Measurements from ENCODE around the gene DCAF8L1. TPM values are rescaled to one million over a fixed set of nuclear protein-coding genes. Genes with fewer than 3 reads are reported as not detected.

DCAF8L1 gene
- total and polyA plus RNA-seq, 2 of the 8 experiments (the other 6 are each of a cell fraction or from before 2014, with no cell fraction given) = not detected

DNA sequence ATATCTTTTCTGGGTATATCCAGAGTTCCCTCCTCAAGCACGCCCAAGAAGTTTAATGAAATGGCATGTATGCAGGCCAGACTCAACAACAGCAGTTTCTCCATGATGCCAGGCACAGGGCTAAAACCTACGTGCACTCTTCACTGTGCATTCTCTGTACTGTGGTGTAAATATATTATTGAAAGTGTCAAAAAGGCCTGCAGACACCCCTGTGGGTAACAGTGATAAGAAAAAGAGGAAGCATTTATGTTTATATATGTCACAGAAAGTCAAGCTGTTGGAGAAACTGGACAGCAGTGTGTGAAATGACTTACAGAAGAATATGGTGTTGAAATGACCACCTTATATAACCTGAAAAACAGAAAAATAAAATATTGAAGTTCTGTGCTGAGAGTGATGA, 29.6 kb upstream of the DCAF8L1 start:
- no peak overlapping the region for H3K4me2 ChIP-seq (ENCODE audit: insufficient read depth in 1 of 2, low read depth in 2 of 2, low read length in 2 of 2)
- no peaks in the 10 kb centered on the region for H3K79me1 ChIP-seq (ENCODE audit: low read depth, low read length)
- H4K8ac ChIP-seq (ENCODE audit: extremely low read depth, insufficient read depth, low read length) = no peak overlapping the region
- H2AK5ac ChIP-seq (ENCODE audit: low read depth, low read length) = no peak overlapping the region
- H3K27ac ChIP-seq (ENCODE audit: low read depth, low read length) = no peak overlapping the region
- H4K91ac ChIP-seq (replicated peaks; ENCODE audit: insufficient read length, low read length) = no peak overlapping the region
- H3K9me3 ChIP-seq (ENCODE audit: insufficient read depth in 2 of 2, low read depth in 1 of 2, low read length in 1 of 2) = no peaks in the 10 kb centered on the region
- no peak overlapping the region for H3K14ac ChIP-seq (ENCODE audit: insufficient read length)
- no peak overlapping the region for H2BK5ac ChIP-seq (ENCODE audit: low read depth, low read length)
- no peak overlapping the region for H3K23ac ChIP-seq (ENCODE audit: insufficient read length)
- no peaks in the 10 kb centered on the region for H3K36me3 ChIP-seq (ENCODE audit: control insufficient read depth in 2 of 4, insufficient read depth in 4 of 4, low read length in 3 of 4)
- no peaks in the 10 kb centered on the region for H3K27me3 ChIP-seq (replicated peaks in 1 of 4; ENCODE audit: control insufficient read depth in 3 of 4, extremely low read depth in 1 of 4, insufficient read depth in 3 of 4, low read length in 3 of 4)
- 100% methylated on average over 1 of the region's 2 CpGs; no CpG with 5 or more reads in 1 of the 2 experiments for WGBS, 2 experiments (ENCODE audit: extremely low coverage in 1 of 2, insufficient coverage in 1 of 2, insufficient read length in 1 of 2, insufficient replicate concordance in 2 of 2, low coverage in 1 of 2, low lambda C conversion rate in 2 of 2, missing lambda C conversion rate in 1 of 2)
- H3K4me3 ChIP-seq (ENCODE audit: extremely low read depth in 1 of 4, insufficient read depth in 2 of 4, low read depth in 3 of 4, low read length in 4 of 4) = no peak overlapping the region
- ChIA-PET CTCF (ENCODE audit: partially characterized antibody) (no interaction called here), POLR2A (ENCODE audit: partially characterized antibody) (no interaction called here)
- H3K4me1 ChIP-seq (replicated peaks in 1 of 4; ENCODE audit: control insufficient read depth in 3 of 4, insufficient read depth in 4 of 4, low read length in 3 of 4) = no peaks in the 10 kb centered on the region
- H3K79me2 ChIP-seq (ENCODE audit: control insufficient read depth in 1 of 2, insufficient read depth in 2 of 2, low read length in 2 of 2) = no peaks in the 10 kb centered on the region
- DNase-seq (ENCODE audit: low read depth in 1 of 2, low spot score in 2 of 2) (no peak), FAIRE-seq (no peak)
- H3K4ac ChIP-seq (replicated peaks; ENCODE audit: insufficient read length, low read depth, low read length) = no peak overlapping the region
- H2BK12ac ChIP-seq (ENCODE audit: low read depth, low read length) = no peak overlapping the region
- no peak overlapping the region for H3K56ac ChIP-seq (replicated peaks; ENCODE audit: insufficient read length, low read depth, low read length)
- no peak overlapping the region for H2BK20ac ChIP-seq (ENCODE audit: low read length)
- no peak overlapping the region for H2BK15ac ChIP-seq (ENCODE audit: low read length)
- no peak overlapping the region for H2AFZ ChIP-seq (ENCODE audit: low read length)
- no peak overlapping the region for H3K18ac ChIP-seq (ENCODE audit: extremely low read depth, low read length)
- H3K23me2 ChIP-seq (ENCODE audit: low read depth, low read length) = no peaks in the 10 kb centered on the region
- no peaks in the 10 kb centered on the region for H4K20me1 ChIP-seq (replicated peaks in 1 of 2; ENCODE audit: control insufficient read depth in 1 of 2, insufficient read depth in 2 of 2, low read length in 2 of 2)
- no peak overlapping the region for H2BK120ac ChIP-seq (replicated peaks; ENCODE audit: low read depth, low read length)
- no peak overlapping the region for H4K5ac ChIP-seq (ENCODE audit: insufficient read length, low read depth, low read length)
- no peak for TF ChIP-seq RBBP5 (IDR thresholded peaks at IDR 0.05; ENCODE audit: borderline replicate concordance, low read depth, low read length)
- no peak for TF ChIP-seq YY1 (IDR thresholded peaks at IDR 0.05; ENCODE audit: low read depth, low read length)
- no peak for TF ChIP-seq TEAD4 (IDR thresholded peaks at IDR 0.05; ENCODE audit: low read depth, low read length)
- no peak for TF ChIP-seq KDM5A (IDR thresholded peaks at IDR 0.05; ENCODE audit: low read length)
- TF ChIP-seq PHF8 (conservative IDR thresholded peaks at IDR 0.05; ENCODE audit: low read depth, low read length) = no peak
- no peak for TF ChIP-seq RAD21 (IDR thresholded peaks at IDR 0.05 in 1 of 2, conservative IDR thresholded peaks at IDR 0.05 in 1 of 2; ENCODE audit: low read depth in 2 of 2, low read length in 2 of 2)
- TF ChIP-seq EP300 (IDR thresholded peaks at IDR 0.05; ENCODE audit: borderline replicate concordance in 1 of 2, low read depth in 2 of 2, low read length in 2 of 2) = no peak
- TF ChIP-seq TBP (IDR thresholded peaks at IDR 0.05; ENCODE audit: low read depth, low read length) = no peak
- no peak for TF ChIP-seq HDAC2 (IDR thresholded peaks at IDR 0.05; ENCODE audit: borderline replicate concordance in 1 of 2, low read depth in 2 of 2, low read length in 2 of 2)
- H3K9ac ChIP-seq (replicated peaks in 1 of 4; ENCODE audit: extremely low read depth in 1 of 4, low read depth in 3 of 4, low read length in 3 of 4) = no peak overlapping the region

Measured in H1 (cell line).